Stimulated activated CD8-positive, alpha-beta memory T cell treated with anti-CD3 and anti-CD28 coated beads, Interleukin-2, amount 100 ng/mL, for 48 hours (primary cell): Measurements from ENCODE around the gene LRRTM1.

Experiments
- DNase-seq, 2 donors: peaks; one replicate each; pipeline ENCODE4 v3.0.0-alpha.2; 2020; ENCODE audit warnings: low read depth in 2 of 2

Gene LRRTM1

GRCh38 chr2:80302314-80303005 lies 2.1 kb downstream of the LRRTM1 start:
- DNase-seq: no peak

- DNase-seq: no peak
Observed at GRCh38 chr2:80302001-80302313, 2.6 kb downstream of the LRRTM1 start.

GRCh38 chr2:80300954-80301353 lies 3.6 kb downstream of the LRRTM1 start:
- DNase-seq: no peak

GRCh38 chr2:80300346-80300745 lies 4.2 kb downstream of the LRRTM1 start:
- DNase-seq: no peak

DNA sequence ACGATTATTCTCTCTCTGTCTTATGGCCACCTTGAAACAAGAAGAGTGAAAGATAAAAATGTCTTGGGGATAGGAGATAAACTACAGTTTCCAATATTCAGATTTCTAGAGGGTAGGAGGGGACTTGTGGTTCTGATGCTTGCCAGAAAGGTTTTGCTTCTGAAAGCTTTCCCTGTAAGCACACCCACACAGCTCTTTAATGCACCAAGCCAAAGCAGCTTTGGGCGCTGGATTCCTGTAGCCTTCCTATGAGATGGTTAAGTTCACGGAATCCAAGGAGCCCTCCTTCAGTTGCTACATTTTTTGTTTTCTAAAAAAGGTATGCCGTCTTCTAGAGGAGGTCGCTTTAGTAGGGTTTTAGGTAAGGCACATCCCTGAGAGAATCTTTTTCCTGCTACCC lies 4.9 kb downstream of the LRRTM1 start:
- no peak for DNase-seq

DNA sequence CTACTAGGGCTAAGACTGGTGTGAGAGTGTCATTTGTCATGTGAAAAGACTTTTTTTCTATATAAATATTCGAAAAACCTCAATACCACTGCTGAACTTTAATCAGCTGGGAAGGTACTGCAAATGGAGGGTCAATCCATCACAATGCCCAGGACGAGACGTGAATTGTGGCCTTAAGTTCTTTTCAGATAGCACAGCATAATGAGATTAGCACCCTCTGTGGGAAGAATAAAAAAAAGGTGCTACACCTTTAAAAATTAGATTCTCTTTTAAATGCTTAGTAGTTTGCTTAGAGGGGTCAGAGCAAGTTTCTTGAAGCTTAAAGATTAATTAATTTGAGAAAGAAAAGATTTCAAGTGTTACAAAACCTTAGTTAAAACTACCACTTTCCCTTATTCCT lies 5.6 kb downstream of the LRRTM1 start:
- no peak for DNase-seq

GRCh38 chr2:80293039-80293438 lies 11.5 kb downstream of the LRRTM1 start:
- DNase-seq: no peak

DNA sequence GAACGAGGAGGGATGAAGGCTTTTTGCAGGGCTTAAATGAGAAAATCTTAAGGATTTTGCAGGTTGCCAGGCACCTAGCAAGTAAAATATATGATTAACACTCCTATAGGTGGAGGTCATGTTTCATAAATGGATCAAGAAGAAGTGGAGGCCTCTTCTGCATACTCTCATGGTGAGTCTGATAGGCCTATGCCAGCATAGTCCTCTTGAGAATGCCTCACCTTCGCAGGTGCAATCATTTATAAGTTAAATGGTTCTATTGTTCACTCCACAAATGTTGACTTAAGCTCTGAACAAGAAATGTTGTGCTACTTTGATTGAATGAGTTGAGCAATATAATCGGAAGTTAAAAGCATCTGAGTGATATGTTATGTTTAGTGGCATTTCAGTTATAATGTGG lies 12.1 kb downstream of the LRRTM1 start:
- DNase-seq: no peak

- no peak for DNase-seq
Observed at GRCh38 chr2:80291656-80292055, 12.9 kb downstream of the LRRTM1 start.

- DNase-seq: no peak
Observed at GRCh38 chr2:80288576-80288975, 16.0 kb downstream of the LRRTM1 start.

- no peak for DNase-seq
Observed at GRCh38 chr2:80281049-80281448, 23.5 kb downstream of the LRRTM1 start.

DNA sequence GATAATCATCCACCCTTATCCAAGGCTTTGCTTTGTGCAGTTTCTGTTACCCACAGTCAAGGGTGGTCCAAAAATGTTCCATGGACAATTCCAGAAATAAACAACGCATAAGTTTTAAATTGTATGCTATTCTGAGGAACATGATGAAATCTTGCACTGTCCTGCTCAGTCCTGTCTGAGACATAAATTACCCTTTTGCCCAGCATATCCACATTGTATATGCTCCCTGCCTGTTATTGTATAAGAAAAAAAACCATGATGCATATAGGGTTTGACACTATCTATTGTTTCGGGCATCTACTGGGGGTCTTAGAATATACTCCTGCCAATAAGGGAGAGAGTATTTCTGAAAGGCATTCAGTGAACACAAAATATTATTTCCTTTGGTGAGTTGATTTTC lies 24.0 kb downstream of the LRRTM1 start:
- DNase-seq: no peak

DNA sequence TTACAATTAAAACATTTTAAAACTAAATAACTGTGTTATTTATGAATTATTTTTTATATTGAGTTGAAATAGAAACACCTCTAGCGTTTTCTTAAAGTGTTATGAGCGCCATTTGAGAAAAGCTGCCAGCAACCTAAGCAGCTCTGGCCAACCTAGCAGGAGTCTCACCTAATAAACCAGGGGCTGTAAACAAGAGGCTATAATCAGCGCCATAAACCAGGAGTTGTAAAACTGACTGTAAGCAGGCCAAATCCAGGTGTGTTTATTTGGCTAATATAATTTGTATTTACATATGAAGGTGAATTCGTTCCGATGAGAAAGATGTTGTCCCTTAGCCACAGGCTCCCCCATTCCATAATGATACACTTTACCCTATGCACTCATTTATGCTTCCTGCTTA lies 34.7 kb downstream of the LRRTM1 start:
- no peak for DNase-seq

GRCh38 chr2:80266231-80266630 lies 38.3 kb downstream of the LRRTM1 start:
- DNase-seq: no peak

GRCh38 chr2:80259292-80259691 lies 45.3 kb downstream of the LRRTM1 start:
- DNase-seq: no peak

GRCh38 chr2:80258793-80259192 lies 45.8 kb downstream of the LRRTM1 start:
- no peak for DNase-seq

- no peak for DNase-seq
Observed at GRCh38 chr2:80258341-80258740, 46.2 kb downstream of the LRRTM1 start.

- DNase-seq: no peak
Observed at GRCh38 chr2:80257450-80257849, 47.1 kb downstream of the LRRTM1 start.

DNA sequence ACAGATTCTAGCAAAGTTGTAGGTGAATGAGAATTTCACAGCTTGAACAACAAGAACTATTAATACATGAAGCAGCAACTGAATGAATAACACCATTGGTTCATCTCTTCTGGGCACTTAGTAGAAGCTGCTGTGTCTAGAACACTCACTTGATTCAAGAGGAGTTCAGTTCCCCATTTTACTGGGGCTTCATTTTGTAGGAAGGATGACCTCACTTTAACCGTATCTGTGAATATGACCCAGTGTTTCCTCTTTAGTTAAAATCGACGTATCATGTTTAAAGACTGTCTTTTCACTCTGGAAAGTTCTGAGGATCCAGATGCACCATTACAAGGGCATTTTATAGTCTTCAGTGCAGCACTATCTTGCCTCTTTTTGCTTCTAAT lies 47.8 kb downstream of the LRRTM1 start:
- DNase-seq: no peak

- no peak for DNase-seq
Observed at GRCh38 chr2:80255918-80256781, 48.4 kb downstream of the LRRTM1 start.

DNA sequence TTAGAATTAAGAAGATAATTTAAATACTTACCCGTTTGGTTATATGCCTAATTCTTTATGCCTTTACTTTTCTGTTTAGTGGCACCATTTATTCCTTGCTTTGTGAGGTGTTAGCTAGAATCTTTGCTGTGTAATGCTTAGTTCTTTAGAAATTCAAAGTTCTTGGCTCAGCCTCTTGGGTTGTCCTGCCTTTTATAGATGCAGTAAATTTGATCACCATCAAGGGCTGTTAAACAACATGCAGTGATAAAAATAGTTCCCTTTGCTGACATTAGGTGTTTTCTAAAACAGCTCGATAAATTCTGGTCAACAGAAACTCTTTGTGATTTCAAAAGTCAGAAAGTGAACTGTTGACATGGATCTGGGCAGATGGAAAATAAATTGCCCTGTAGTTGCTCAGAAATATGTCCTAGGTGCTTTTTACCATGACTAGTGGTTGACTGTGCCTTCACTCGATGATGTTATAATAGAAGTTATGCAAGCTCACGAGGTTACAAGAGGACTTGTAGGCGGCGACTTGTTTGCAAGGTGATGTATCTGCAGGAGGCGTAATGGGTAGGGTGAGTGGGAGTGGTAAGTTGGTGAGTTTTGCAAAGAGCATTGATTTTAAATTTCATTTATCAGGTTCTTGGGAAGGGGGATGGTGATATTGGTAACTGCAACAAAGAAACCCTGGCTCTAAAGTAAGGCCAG lies 52.1 kb downstream of the LRRTM1 start:
- DNase-seq: no peak
